Peyer's patch (tissue), 4 donors: Measurements from ENCODE around the gene DOCK9. TPM values are rescaled to one million over a fixed set of nuclear protein-coding genes. Genes with fewer than 3 reads are reported as not detected.
A peak's percentile ranks its signal among the peaks of the same experiment; 100 is the strongest.
"Not testable (repeated sequence)": the region's sequence is repeated elsewhere in the genome, so short reads cannot be mapped to it uniquely, and the experiment has no call there.

ENCODE experiments used
- DNase-seq, 3 donors: peaks; one replicate each; pipeline ENCODE4 v3.0.0-alpha.2; 2017 to 2019
- H3K27ac ChIP-seq, 4 donors: fragments of 200-600 bp; sonication (generic); one replicate each; pipeline ENCODE4 v1.5.1; 2016 to 2019
- H3K27me3 ChIP-seq, 2 donors: fragments of 200-600 bp; sonication (generic); one replicate each; pipeline ENCODE4 v1.5.1; 2019
- H3K36me3 ChIP-seq, 3 donors: fragments of 200-600 bp; sonication (generic); one replicate each; pipeline ENCODE4 v1.5.1; 2016 to 2019
- H3K4me1 ChIP-seq, 4 donors: fragments of 200-600 bp; sonication (generic); one replicate each; pipeline ENCODE4 v1.5.1; 2016 to 2019
- H3K4me3 ChIP-seq, 4 donors: fragments of 200-600 bp; sonication (generic); 1 replicate in 3 of 4; 2 replicates in 1 of 4; pipeline ENCODE4 v1.5.1; 2016 to 2019; ENCODE audit warnings: mild to moderate bottlenecking in 1 of 4
- H3K9me3 ChIP-seq, 4 donors: fragments of 200-600 bp; sonication (generic); one replicate each; pipeline ENCODE4 v1.5.1; 2016 to 2019; ENCODE audit warnings: mild to moderate bottlenecking in 1 of 4
- POLR2A ChIP-seq, 2 donors: fragments of 450-650 bp; IDR thresholded peaks; one replicate each; pipeline ENCODE4 v1.5.1; 2017; ENCODE audit warnings: antibody characterized with exemption in 2 of 2, mild to moderate bottlenecking in 2 of 2, moderate library complexity in 2 of 2
- total RNA-seq, 4 donors: library from RNA; depleted of rRNA; stranded (reverse); fragments of >200 nt; gene quantifications; one replicate each; pipeline ENCODE4 v1.1.0, GENCODE V29; 2016
- TF ChIP-seq, protein P1 (sequence below), 6 experiments: fragments of 450-650 bp in 4 of 6; fragments of 200-600 bp in 2 of 6; sonication (generic) in 1 of 6; IDR thresholded peaks; one replicate each; pipeline ENCODE4 v1.5.1; 2017 to 2019; ENCODE audit warnings: antibody characterized with exemption in 6 of 6, mild to moderate bottlenecking in 3 of 6, moderate library complexity in 1 of 6

Gene DOCK9
- total RNA-seq, 4 donors from 2014 or later: 52.5 to 166 (median 54.2) TPM

DNA sequence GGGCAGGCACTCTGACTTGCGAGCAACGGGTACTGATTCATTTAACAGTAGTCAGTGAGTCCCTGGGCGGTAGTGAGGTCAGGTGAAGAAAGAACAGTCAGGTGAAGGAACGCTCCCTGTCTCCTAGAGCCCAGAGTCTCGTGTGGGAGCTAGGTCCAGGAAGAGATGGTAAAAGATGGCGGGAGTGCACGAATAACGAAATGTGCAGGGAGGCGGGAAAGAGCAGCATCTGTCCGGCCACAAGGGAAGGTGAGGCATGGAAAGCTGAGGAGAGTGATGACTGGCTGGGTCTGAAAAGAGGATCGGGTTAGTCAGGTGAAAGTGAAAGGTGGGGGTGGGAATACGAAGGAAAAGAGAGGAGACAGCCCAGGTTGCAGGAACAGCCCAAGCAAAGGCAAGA, 161.5 kb downstream of the DOCK9 start:
- H3K4me1 ChIP-seq: peaks cover 0 to 30% (median 0%) of the 10 kb centered on the region in 4 donors
- no peaks in the 10 kb centered on the region for H3K36me3 ChIP-seq
- no peak overlapping the region for H3K4me3 ChIP-seq
- TF ChIP-seq, protein P1, sequence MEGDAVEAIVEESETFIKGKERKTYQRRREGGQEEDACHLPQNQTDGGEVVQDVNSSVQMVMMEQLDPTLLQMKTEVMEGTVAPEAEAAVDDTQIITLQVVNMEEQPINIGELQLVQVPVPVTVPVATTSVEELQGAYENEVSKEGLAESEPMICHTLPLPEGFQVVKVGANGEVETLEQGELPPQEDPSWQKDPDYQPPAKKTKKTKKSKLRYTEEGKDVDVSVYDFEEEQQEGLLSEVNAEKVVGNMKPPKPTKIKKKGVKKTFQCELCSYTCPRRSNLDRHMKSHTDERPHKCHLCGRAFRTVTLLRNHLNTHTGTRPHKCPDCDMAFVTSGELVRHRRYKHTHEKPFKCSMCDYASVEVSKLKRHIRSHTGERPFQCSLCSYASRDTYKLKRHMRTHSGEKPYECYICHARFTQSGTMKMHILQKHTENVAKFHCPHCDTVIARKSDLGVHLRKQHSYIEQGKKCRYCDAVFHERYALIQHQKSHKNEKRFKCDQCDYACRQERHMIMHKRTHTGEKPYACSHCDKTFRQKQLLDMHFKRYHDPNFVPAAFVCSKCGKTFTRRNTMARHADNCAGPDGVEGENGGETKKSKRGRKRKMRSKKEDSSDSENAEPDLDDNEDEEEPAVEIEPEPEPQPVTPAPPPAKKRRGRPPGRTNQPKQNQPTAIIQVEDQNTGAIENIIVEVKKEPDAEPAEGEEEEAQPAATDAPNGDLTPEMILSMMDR (IDR thresholded peaks at IDR 0.05): no peak
- TF ChIP-seq POLR2A (IDR thresholded peaks at IDR 0.05): no peak
- H3K27me3 ChIP-seq: no peaks in the 10 kb centered on the region
- no peak overlapping the region for H3K27ac ChIP-seq
- no peaks in the 10 kb centered on the region for H3K9me3 ChIP-seq
- no peak for DNase-seq

DNA sequence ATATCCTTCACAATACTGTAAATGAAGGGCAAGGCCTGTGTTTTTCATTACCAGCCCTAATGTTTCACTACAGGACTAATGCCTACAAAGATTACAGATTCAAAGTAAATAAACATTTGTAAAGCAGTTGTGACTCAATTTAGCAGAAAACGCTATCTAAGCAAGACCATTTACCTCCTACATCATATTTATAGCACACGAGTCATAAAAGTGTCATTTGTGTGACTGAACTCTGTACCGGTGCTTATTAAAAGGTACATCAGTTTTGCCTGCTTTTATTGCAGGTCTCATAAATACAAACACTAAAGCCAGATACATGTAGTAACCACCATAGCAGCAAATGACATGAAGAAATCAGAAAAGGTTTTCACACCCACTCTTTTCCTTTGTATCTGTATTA, 163.9 kb downstream of the DOCK9 start:
- H3K4me1 ChIP-seq: peaks cover 0 to 8% (median 0%) of the 10 kb centered on the region in 4 donors
- H3K36me3 ChIP-seq: peaks cover 0 to 9% (median 0%) of the 10 kb centered on the region in 3 donors
- H3K27me3 ChIP-seq: no peaks in the 10 kb centered on the region
- H3K9me3 ChIP-seq: no peaks in the 10 kb centered on the region
- H3K4me3 ChIP-seq: no peak overlapping the region
- H3K27ac ChIP-seq: peak overlapping the region in 2 of 4 donors; percentile 56 to 58
- no peak for DNase-seq
- TF ChIP-seq, protein P1 (IDR thresholded peaks at IDR 0.05): peak in 1 of 6 experiments; percentile 3
- TF ChIP-seq POLR2A (IDR thresholded peaks at IDR 0.05): no peak

DNA sequence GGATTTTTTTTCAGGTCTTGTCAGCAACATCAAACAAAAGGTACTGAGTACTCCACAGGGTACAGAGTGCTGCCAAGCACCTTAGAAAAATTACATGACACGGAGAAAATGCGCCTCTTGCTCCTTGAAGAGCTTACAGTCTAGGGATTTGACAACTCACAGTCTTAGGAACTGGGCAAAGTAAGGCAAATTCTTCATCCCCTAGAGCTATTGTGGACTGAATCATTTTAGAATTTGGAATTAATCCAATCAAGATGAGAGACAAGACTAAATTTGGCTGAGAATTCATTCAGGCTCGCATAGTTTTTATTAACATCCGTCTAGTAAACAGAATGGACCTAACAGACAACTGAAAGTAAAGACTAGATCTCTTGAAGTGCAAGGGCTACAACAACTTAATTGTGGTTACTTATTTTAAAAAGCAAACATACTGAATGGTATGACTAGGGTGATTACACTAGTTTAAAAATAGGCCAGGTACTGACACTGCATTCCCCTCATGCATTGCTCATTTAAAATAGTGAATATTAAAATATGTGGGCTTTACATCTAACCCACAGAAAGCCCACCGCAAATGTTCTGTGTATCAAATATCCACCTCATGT, 165.6 kb downstream of the DOCK9 start:
- H3K9me3 ChIP-seq, H3K36me3 ChIP-seq: not testable (repeated sequence)

DNA sequence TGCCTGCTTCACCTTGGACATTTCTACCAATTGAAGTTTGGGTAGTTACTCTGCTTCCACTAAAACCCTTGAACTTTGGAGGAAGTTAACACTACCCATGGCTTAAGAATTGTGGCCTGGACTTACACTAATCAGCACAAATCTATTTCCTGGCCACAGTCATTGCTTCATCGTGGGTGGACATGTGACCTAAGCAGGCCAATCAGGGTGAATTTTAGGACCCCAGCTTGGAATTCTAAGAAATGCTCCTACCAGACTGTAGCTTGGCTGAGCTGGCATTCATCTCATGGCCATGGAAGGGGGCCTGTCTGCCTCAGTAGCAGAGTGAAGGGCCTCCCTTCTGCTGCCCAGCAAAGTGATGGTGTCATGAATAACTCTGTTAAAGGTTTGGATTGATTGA, 167.1 kb downstream of the DOCK9 start:
- peaks cover 0 to 8% (median 0%) of the 10 kb centered on the region in 4 donors for H3K4me1 ChIP-seq
- no peaks in the 10 kb centered on the region for H3K9me3 ChIP-seq
- H3K27ac ChIP-seq: no peak overlapping the region
- TF ChIP-seq POLR2A (IDR thresholded peaks at IDR 0.05): no peak
- TF ChIP-seq, protein P1 (IDR thresholded peaks at IDR 0.05): no peak
- H3K27me3 ChIP-seq: no peaks in the 10 kb centered on the region
- H3K36me3 ChIP-seq: peaks cover 0 to 9% (median 0%) of the 10 kb centered on the region in 3 donors
- H3K4me3 ChIP-seq: no peak overlapping the region
- DNase-seq: no peak

More for the DNA sequence above, 165.6 kb downstream of the DOCK9 start:
- H3K27me3 ChIP-seq, DNase-seq, H3K27ac ChIP-seq, H3K4me3 ChIP-seq, H3K4me1 ChIP-seq: not testable (repeated sequence)

DNA sequence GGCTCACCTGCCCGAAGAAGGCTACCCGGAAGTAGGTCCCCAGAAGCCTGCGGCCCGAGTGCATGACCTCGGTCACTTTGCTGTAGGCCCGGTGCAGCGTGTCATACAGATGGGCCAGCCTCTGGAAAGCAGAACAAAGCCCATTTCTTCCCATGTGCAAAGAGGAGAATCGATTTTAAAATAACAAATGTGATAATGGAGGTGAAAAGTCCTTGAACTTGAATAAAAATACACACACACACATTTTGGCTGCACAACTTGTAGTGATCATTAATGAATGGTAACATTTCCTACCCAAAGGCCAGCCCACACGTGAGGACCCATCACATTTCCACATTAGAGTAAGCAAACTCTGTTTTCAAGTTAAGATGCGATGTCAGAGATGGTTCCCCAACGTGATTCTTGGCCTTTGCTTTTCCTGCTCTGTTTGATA, 168.5 kb downstream of the DOCK9 start:
- no peak for TF ChIP-seq POLR2A (IDR thresholded peaks at IDR 0.05)
- TF ChIP-seq, protein P1 (IDR thresholded peaks at IDR 0.05): no peak
- no peak overlapping the region for H3K27ac ChIP-seq
- peaks cover 0 to 15% (median 0%) of the 10 kb centered on the region in 3 donors for H3K36me3 ChIP-seq
- no peaks in the 10 kb centered on the region for H3K9me3 ChIP-seq
- no peak for DNase-seq
- no peaks in the 10 kb centered on the region for H3K27me3 ChIP-seq
- peaks cover 0 to 8% (median 0%) of the 10 kb centered on the region in 4 donors for H3K4me1 ChIP-seq
- no peak overlapping the region for H3K4me3 ChIP-seq

DNA sequence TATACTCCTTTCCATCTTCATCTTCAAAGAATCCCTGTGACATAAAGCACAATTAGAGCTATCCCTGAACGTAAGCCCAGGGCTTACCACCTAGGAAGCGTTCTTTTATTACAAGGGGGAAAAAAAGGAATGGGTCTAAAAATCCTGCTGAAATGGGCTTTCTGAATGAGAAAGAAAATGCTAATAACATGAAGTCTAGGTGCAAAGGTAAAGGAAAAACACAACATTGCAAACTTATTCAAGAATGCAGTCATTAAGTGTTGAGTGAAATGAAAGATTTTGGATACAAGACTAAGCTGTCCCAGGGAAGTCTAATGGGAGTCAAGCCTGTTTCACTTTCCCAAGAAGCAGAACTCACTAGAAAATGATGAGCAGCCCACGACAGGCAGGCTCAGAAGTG, 170.1 kb downstream of the DOCK9 start:
- no peak for DNase-seq
- Histone ChIP-seq H3K4me1 (no peaks in the 10 kb centered on the region), H3K36me3 (peaks cover 0 to 19% (median 0%) of the 10 kb centered on the region in 3 donors), H3K4me3 (no peak overlapping the region), H3K27ac (no peak overlapping the region), H3K27me3 (no peaks in the 10 kb centered on the region), H3K9me3 (no peaks in the 10 kb centered on the region)
- TF ChIP-seq, protein P1 (IDR thresholded peaks at IDR 0.05): no peak
- no peak for TF ChIP-seq POLR2A (IDR thresholded peaks at IDR 0.05)
